Upper lobe of left lung (tissue), 6 donors: ENCODE data around the gene JMJD8. TPM values are rescaled to one million over a fixed set of nuclear protein-coding genes. Genes with fewer than 3 reads are reported as not detected.

Experiments
- ATAC-seq, 2 donors: fragments of 200-7000 bp; cut with Tn5 transposase; one replicate each; pipeline ENCODE4 v1.9.1; 2022; ENCODE audit warnings: mild to moderate bottlenecking in 2 of 2, moderate library complexity in 2 of 2; ENCODE audit not compliant: low FRiP score in 2 of 2
- DNase-seq, 2 donors: peaks; one replicate each; pipeline ENCODE4 v3.0.0-alpha.2; 2019 to 2020
- H3K27ac ChIP-seq, 4 donors: fragments of 200-600 bp; sonication (generic); one replicate each; pipeline ENCODE4 v1.5.1; 2016 to 2019
- H3K27me3 ChIP-seq, 4 donors: fragments of 200-600 bp; sonication (generic); one replicate each; pipeline ENCODE4 v1.5.1; 2017 to 2019
- H3K36me3 ChIP-seq, 4 donors: fragments of 200-600 bp; sonication (generic); one replicate each; pipeline ENCODE4 v1.5.1; 2016 to 2019
- H3K4me1 ChIP-seq, 4 donors: fragments of 200-600 bp; sonication (generic); one replicate each; pipeline ENCODE4 v1.5.1; 2018 to 2019
- H3K4me3 ChIP-seq, 4 donors: fragments of 200-600 bp; sonication (generic); one replicate each; pipeline ENCODE4 v1.5.1; 2017 to 2019; ENCODE audit warnings: mild to moderate bottlenecking in 2 of 4, moderate library complexity in 1 of 4
- H3K9me3 ChIP-seq, 4 donors: fragments of 200-600 bp; sonication (generic); one replicate each; pipeline ENCODE4 v1.5.1; 2018 to 2019
- CTCF ChIP-seq, 6 experiments: fragments of 450-650 bp in 4 of 6; fragments of 200-600 bp in 2 of 6; sonication (generic) in 2 of 6; IDR thresholded peaks; one replicate each; pipeline ENCODE4 v1.5.1; 2016 to 2019; ENCODE audit warnings: antibody characterized with exemption in 6 of 6
- EP300 ChIP-seq, 4 donors: sonication (generic); formaldehyde crosslinking; IDR thresholded peaks; one replicate each; pipeline ENCODE4 v1.5.1; 2017; ENCODE audit warnings: antibody characterized with exemption in 4 of 4, control low read depth in 2 of 4
- POLR2A ChIP-seq, 4 donors: fragments of 450-650 bp; IDR thresholded peaks; one replicate each; pipeline ENCODE4 v1.5.1; 2016 to 2017; ENCODE audit warnings: antibody characterized with exemption in 4 of 4, mild to moderate bottlenecking in 2 of 4
- POLR2AphosphoS5 ChIP-seq, 2 donors: sonication (generic); formaldehyde crosslinking; IDR thresholded peaks; one replicate each; pipeline ENCODE4 v1.5.1; 2017; ENCODE audit warnings: antibody characterized with exemption in 2 of 2
- WGBS, 2 donors: methylation state at CpG; one replicate each; pipeline ENCODE4 v1.1.5; 2017 to 2018; 5-methylcytosine and 5-hydroxymethylcytosine counted together
- total RNA-seq, 6 donors: library from RNA; depleted of rRNA in 4 of 6; stranded (reverse); fragments of >200 nt in 4 of 6; gene quantifications; one replicate each; pipeline versions ENCODE4 v1.1.0 to v1.2.1, GENCODE V29; 2016 to 2021
- donor health status: DM: no; HTN: no; CAD: no; lungs with moderate emphysema.
- donor health status: DM: no; HTN: yes; CAD: no; lungs with severe emphysema.

JMJD8 gene
- total RNA-seq, 6 donors from 2014 or later, result 60.0 to 109 (median 65.5) TPM

- WGBS, 2 donors, result 87 to 90% methylated on average over 13 to 19 of the region's 22 CpGs
- peaks cover 0 to 26% (median 17%) of the 10 kb centered on the region in 4 donors for H3K27me3 ChIP-seq
- peaks cover 20 to 32% (median 28%) of the 10 kb centered on the region in 4 donors for H3K4me1 ChIP-seq
- peaks cover 2 to 53% (median 31%) of the 10 kb centered on the region in 4 donors for H3K36me3 ChIP-seq
- H3K4me3 ChIP-seq, result no peak overlapping the region
- ATAC-seq, result no peak
- DNase-seq, result peak in 1 of 2 donors; percentile 56
- no peak for TF ChIP-seq POLR2AphosphoS5 (IDR thresholded peaks at IDR 0.05)
- TF ChIP-seq POLR2A (IDR thresholded peaks at IDR 0.05), result no peak
- TF ChIP-seq EP300 (IDR thresholded peaks at IDR 0.05), result no peak
- TF ChIP-seq CTCF (IDR thresholded peaks at IDR 0.05), result no peak
- no peak overlapping the region for H3K27ac ChIP-seq
- H3K9me3 ChIP-seq, result no peaks in the 10 kb centered on the region
Observed at GRCh38 chr16:730666-731509, 46.8 kb upstream of the JMJD8 start.

- whole genome bisulfite sequencing, 2 donors, result 92 to 93% methylated on average over 16 to 27 of the region's 37 CpGs
- TF ChIP-seq POLR2A (IDR thresholded peaks at IDR 0.05), result no peak
- TF ChIP-seq CTCF (IDR thresholded peaks at IDR 0.05), result no peak
- TF ChIP-seq POLR2AphosphoS5 (IDR thresholded peaks at IDR 0.05), result no peak
- TF ChIP-seq EP300 (IDR thresholded peaks at IDR 0.05), result no peak
- peaks cover 20 to 33% (median 28%) of the 10 kb centered on the region in 4 donors for H3K4me1 ChIP-seq
- DNase-seq, result peak in 1 of 2 donors; percentile 82
- H3K36me3 ChIP-seq, result peaks cover 2 to 44% (median 27%) of the 10 kb centered on the region in 4 donors
- H3K27ac ChIP-seq, result no peak overlapping the region
- H3K4me3 ChIP-seq, result no peak overlapping the region
- no peaks in the 10 kb centered on the region for H3K9me3 ChIP-seq
- H3K27me3 ChIP-seq, result peaks cover 0 to 29% (median 17%) of the 10 kb centered on the region in 4 donors
- ATAC-seq, result no peak
Observed at GRCh38 chr16:729768-730665, 45.9 kb upstream of the JMJD8 start.

- ATAC-seq (no peak), DNase-seq (peak in 1 of 2 donors; percentile 86)
- H3K4me1 ChIP-seq, result peaks cover 20 to 33% (median 28%) of the 10 kb centered on the region in 4 donors
- peak overlapping the region in 3 of 4 donors; percentile 54 to 65 (median 64) for H3K4me3 ChIP-seq
- 59 to 88% methylated on average over 12 to 33 of the region's 55 CpGs for WGBS, 2 donors
- H3K36me3 ChIP-seq, result peaks cover under 1 to 35% (median 19%) of the 10 kb centered on the region in 4 donors
- H3K9me3 ChIP-seq, result no peaks in the 10 kb centered on the region
- H3K27me3 ChIP-seq, result peaks cover 0 to 29% (median 17%) of the 10 kb centered on the region in 4 donors
- TF ChIP-seq POLR2AphosphoS5 (IDR thresholded peaks at IDR 0.05) (no peak), POLR2A (IDR thresholded peaks at IDR 0.05) (peak in 1 of 4 donors; percentile 1)
- H3K27ac ChIP-seq, result no peak overlapping the region
Observed at GRCh38 chr16:728890-729744, 45.0 kb upstream of the JMJD8 start.

GRCh38 chr16:728131-728889 lies 44.2 kb upstream of the JMJD8 start:
- ATAC-seq (peak in 1 of 2 donors; percentile 69), DNase-seq (peak; percentile 70 to 94)
- no peaks in the 10 kb centered on the region for H3K9me3 ChIP-seq
- H3K4me1 ChIP-seq, result peaks cover 20 to 33% (median 28%) of the 10 kb centered on the region in 4 donors
- TF ChIP-seq EP300 (IDR thresholded peaks at IDR 0.05) (no peak), CTCF (IDR thresholded peaks at IDR 0.05) (no peak), POLR2AphosphoS5 (IDR thresholded peaks at IDR 0.05) (peak in 1 of 2 donors; percentile 16), POLR2A (IDR thresholded peaks at IDR 0.05) (peak in 1 of 4 donors; percentile 30)
- H3K27ac ChIP-seq, result peak overlapping the region in 2 of 4 donors; percentile 52 to 53
- H3K4me3 ChIP-seq, result peak overlapping the region; percentile 6 to 65 (median 59)
- H3K27me3 ChIP-seq, result peaks cover 0 to 29% (median 17%) of the 10 kb centered on the region in 4 donors
- WGBS, 2 donors, result 2 to 4% methylated on average over 15 to 30 of the region's 80 CpGs
- peaks cover 0 to 27% (median 15%) of the 10 kb centered on the region in 4 donors for H3K36me3 ChIP-seq
